HG02571 (cell line): ENCODE measurements around the gene ZNF331.

Experiments
- ATAC-seq: cut with Tn5 transposase; IDR thresholded peaks from one replicate; pipeline ENCODE4 v1.9.1; 2021; ENCODE audit warnings: mild to moderate bottlenecking, moderate library complexity; ENCODE audit not compliant: unreplicated experiment

The ZNF331 gene

GRCh38 chr19:53624771-53625545, 87.0 kb downstream of the ZNF331 start:
- ATAC-seq: no peak

GRCh38 chr19:53626486-53626885, 88.5 kb downstream of the ZNF331 start:
- no peak for ATAC-seq

- ATAC-seq: no peak
These were observed 89.0 kb downstream of the ZNF331 start for GRCh38 chr19:53626976-53627375.
